Cardiac fibroblast (primary cell): ENCODE results near the gene SSH2.

Source experiments
- DNase-seq, 2 donors: peaks; one replicate each; pipeline versions ENCODE4 v3.0.0 to v3.0.0-alpha.2; 2010; ENCODE audit warnings: low read depth in 2 of 2
- H3K4me3 ChIP-seq, 2 donors: replicated peaks in 1 of 2; 1 replicate in 1 of 2; 2 replicates in 1 of 2; pipeline ENCODE4 v1.5.1; 2011; ENCODE audit warnings: low read depth in 2 of 2, low read length in 2 of 2, mild to moderate bottlenecking in 2 of 2, moderate library complexity in 1 of 2
- TF ChIP-seq, protein P1 (sequence below): IDR thresholded peaks from one replicate; pipeline ENCODE4 v1.5.1; 2011; ENCODE audit warnings: low read depth, mild to moderate bottlenecking, low read length, inconsistent platforms

SSH2 gene

DNA sequence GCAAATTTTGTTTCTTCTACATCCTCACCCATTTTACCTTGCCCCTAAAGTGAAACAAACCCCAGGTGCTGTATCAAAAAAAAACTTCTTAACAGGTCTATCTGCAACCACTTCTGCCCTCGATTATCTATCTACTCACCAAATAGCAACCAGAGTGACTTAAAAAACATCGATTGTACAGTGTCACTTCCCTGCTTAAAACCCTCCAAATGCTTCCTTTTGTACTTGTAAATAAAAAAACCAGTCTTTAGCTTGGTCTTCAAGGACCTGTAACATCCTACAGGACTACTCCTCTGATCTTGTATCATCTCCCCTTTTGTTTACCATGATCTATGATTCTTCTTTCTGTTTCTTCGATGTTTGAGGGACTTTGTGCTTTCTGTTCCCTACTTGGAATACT lies 224.6 kb downstream of the SSH2 start:
- TF ChIP-seq, protein P1, sequence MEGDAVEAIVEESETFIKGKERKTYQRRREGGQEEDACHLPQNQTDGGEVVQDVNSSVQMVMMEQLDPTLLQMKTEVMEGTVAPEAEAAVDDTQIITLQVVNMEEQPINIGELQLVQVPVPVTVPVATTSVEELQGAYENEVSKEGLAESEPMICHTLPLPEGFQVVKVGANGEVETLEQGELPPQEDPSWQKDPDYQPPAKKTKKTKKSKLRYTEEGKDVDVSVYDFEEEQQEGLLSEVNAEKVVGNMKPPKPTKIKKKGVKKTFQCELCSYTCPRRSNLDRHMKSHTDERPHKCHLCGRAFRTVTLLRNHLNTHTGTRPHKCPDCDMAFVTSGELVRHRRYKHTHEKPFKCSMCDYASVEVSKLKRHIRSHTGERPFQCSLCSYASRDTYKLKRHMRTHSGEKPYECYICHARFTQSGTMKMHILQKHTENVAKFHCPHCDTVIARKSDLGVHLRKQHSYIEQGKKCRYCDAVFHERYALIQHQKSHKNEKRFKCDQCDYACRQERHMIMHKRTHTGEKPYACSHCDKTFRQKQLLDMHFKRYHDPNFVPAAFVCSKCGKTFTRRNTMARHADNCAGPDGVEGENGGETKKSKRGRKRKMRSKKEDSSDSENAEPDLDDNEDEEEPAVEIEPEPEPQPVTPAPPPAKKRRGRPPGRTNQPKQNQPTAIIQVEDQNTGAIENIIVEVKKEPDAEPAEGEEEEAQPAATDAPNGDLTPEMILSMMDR = no peak
- no peak for DNase-seq
- H3K4me3 ChIP-seq = no peak overlapping the region

DNA sequence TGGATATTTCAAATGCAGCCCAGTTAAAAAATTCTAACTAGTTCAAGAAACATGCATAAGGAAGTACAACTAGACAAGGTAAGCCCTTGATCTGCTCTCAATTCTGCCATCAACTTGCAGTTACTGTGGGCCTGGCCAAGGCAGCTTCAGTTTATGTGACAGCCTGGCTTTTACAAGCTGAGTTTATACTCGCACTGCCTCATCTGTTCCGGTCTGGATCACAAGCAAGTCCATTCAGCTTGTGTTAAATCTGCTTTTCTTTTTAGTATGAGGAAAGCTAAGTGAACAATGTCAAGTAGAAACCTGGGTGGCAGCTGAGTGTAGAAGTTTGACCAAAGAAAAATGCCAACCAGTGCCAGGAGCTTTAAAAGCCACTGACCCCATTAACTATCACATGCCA lies 230.7 kb downstream of the SSH2 start:
- DNase-seq = no peak
- TF ChIP-seq, protein P1 = no peak
- no peak overlapping the region for H3K4me3 ChIP-seq

DNA sequence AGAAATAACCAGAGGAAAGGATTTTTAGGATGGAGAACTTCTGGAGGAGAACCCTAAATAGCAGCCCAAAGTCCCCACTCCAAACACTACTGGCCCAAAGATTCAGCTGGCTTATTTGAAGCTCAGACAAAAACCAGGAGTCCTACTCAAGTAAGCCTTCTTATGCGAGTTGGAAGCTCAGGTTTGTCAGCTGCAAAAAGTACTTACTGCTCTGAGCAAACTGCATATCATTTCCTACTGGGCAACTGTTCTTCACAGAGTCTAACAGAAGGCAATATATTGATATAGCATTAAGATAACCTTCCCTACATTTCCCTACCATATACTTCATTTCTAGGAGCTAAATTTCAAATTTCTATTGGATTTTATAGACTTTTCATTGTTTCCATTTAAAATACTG lies 231.2 kb downstream of the SSH2 start:
- TF ChIP-seq, protein P1 = no peak
- H3K4me3 ChIP-seq = no peak overlapping the region
- no peak for DNase-seq

DNA sequence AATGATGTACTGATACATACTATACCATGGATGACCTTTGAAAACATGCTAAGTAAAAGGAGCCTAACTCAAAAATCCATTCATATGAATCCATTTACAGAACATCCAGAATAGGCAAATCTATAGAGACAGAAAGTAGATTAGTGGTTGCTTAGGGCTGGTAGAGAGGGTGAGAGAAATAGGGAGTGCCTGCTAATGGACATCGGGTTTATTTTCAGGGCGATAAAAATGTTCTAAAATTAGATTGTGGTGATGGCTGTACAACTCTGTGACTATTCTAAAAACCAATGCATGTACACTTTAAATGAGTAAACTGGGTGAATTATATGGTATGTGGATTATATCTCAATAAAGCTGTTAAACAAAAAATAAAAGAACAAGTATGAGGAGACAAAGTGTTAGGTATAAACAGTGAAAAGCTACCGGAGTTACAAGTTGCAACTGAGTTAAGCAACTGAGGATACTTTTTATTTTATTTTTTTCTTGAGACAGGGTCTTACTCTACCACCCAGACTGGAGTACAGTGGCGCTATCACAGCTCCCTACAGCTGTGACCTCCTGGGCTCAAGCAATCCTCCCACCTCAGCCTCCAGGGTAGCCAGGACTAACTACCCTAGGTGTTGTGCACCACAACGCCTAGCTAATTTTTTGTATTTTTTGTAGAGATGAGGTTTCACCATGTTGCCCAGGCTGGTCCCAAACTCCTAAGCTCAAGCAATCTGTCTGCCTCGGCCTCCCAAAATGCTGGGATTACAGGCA lies 231.8 kb downstream of the SSH2 start:
- no peak for DNase-seq
- H3K4me3 ChIP-seq = no peak overlapping the region
- TF ChIP-seq, protein P1 = no peak

DNA sequence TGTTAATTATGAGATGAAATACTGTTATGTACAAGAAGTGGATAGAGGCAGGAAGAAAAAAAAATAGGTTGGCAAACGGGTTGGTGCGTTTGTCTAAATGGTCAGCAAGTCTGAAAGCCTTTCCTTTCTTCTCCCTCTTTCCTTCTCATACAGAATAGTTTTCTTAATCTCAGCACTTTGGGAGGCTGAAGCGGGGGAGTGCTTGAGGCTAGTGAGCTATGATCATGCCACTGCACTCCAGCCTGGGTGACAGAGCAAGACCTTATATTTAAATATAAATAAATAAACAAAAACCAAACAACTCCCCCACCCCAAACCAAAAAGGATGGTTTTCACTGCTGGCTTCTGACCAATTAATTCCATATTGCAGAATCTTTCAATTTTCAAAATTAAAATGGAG lies 232.7 kb downstream of the SSH2 start:
- H3K4me3 ChIP-seq = no peak overlapping the region
- DNase-seq = no peak
- TF ChIP-seq, protein P1 = no peak

DNA sequence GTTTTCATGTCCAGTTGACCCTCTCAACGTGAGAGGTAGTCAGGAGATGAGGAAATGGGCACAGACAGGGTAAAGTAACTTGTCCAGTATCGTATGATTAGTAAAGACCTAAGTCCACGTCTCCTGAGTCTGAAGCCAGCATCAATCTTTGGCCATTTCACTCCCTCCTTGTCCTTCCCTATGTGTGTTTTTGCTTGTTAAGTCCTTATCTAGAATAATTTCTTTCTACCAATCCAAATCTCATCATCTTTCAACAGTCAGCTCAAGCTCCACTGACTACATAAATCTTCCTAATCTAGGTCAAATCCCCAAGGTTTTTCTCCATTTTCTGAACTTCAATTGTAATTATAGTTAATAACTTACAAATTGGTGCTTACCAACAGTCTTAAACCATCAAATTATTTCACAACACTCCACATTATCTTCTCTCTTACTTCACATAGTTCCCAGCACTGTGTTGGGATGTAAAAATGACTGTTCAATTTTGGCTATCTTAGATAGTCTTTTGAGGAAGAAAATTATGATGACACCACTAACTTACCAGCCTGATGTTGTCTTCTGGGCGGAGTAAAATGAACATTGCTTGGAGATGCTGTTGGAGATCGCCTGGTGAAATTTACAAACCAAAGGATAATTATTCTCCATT lies 235.0 kb downstream of the SSH2 start:
- TF ChIP-seq, protein P1 = no peak
- DNase-seq = no peak
- no peak overlapping the region for H3K4me3 ChIP-seq
